SK-N-SH (cell line): ENCODE results near the gene PRKCA. TPM values are rescaled to one million over a fixed set of nuclear protein-coding genes. Genes with fewer than 3 reads are reported as not detected.

Experiments
- CTCF ChIA-PET: fragments of 300-600, 350-600 bp; formaldehyde crosslinking; extraction: SDS; loops from one replicate; lab custom pipeline; 2021; lab: Yijun Ruan, JAX
- POLR2A ChIA-PET: fragments of 350-600 bp; sonication (Branson Sonifier 250); formaldehyde crosslinking; extraction: SDS; loops from one replicate; lab custom pipeline; 2020; ENCODE audit warnings: antibody characterized with exemption, inconsistent platforms; lab: Yijun Ruan, JAX
- DNase-seq: peaks from one replicate; pipeline ENCODE4 v3.0.0; 2012
- H2AFZ ChIP-seq: fragments of 200-600 bp; sonication (generic); 2 replicates; pipeline ENCODE4 v1.8.1; 2016; ENCODE audit warnings: antibody characterized with exemption, mild to moderate bottlenecking, low read depth
- H3F3A ChIP-seq: fragments of 200-600 bp; sonication (generic); replicated peaks from 2 replicates; pipeline ENCODE3; 2016; ENCODE audit warnings: antibody characterized with exemption, mild to moderate bottlenecking; ENCODE audit not compliant: insufficient read depth
- H3K27ac ChIP-seq, 2 experiments: fragments of 200-500 bp in 1 of 2; fragments of 200-600 bp in 1 of 2; sonication (Bioruptor generic) in 1 of 2; sonication (generic), shearing (Covaris generic) in 1 of 2; 2 replicates each; pipeline versions ENCODE4 v1.5.1 to v1.6.1; 2014 to 2016; ENCODE audit warnings: low read depth in 2 of 2, inconsistent platforms in 1 of 2, low read length in 1 of 2, mild to moderate bottlenecking in 1 of 2, mixed read lengths in 1 of 2
- H3K27me3 ChIP-seq: fragments of 200-600 bp; sonication (generic), shearing (Covaris generic); 2 replicates; pipeline ENCODE4 v1.6.1; 2016; ENCODE audit warnings: mixed run types; ENCODE audit not compliant: insufficient read depth
- H3K36me3 ChIP-seq, 2 experiments: fragments of 200-500 bp in 1 of 2; fragments of 200-600 bp in 1 of 2; sonication (Bioruptor generic) in 1 of 2; sonication (generic) in 1 of 2; replicated peaks in 1 of 2; 2 replicates each; pipeline versions ENCODE3 to v1.5.1; 2014 to 2016; ENCODE audit warnings: low read length in 1 of 2, mild to moderate bottlenecking in 1 of 2; ENCODE audit not compliant: insufficient read depth in 2 of 2, control insufficient read depth in 1 of 2
- H3K4me1 ChIP-seq, 2 experiments: fragments of 200-500 bp in 1 of 2; fragments of 200-600 bp in 1 of 2; sonication (Bioruptor generic) in 1 of 2; sonication (generic), shearing (Covaris generic) in 1 of 2; 2 replicates each; pipeline versions ENCODE4 v1.5.1 to v1.6.1; 2014 to 2016; ENCODE audit warnings: low read depth in 1 of 2, low read length in 1 of 2, mixed run types in 1 of 2; ENCODE audit not compliant: insufficient read depth in 2 of 2, control insufficient read depth in 1 of 2
- H3K4me2 ChIP-seq: fragments of 200-600 bp; sonication (generic), shearing (Covaris generic); 2 replicates; pipeline ENCODE4 v1.6.1; 2017; ENCODE audit warnings: mixed run types
- H3K4me3 ChIP-seq, 2 experiments: fragments of 200-500 bp in 1 of 2; fragments of 200-600 bp in 1 of 2; sonication (Bioruptor generic) in 1 of 2; sonication (generic), shearing (Covaris generic) in 1 of 2; 2 replicates each; pipeline versions ENCODE4 v1.5.1 to v1.8.1; 2014 to 2016; ENCODE audit warnings: low read depth in 2 of 2, inconsistent platforms in 1 of 2, low read length in 1 of 2, mild to moderate bottlenecking in 1 of 2, mixed read lengths in 1 of 2, moderate library complexity in 1 of 2
- H3K79me2 ChIP-seq: fragments of 200-600 bp; sonication (generic); 2 replicates; pipeline ENCODE4 v1.8.1; 2017; ENCODE audit warnings: mild to moderate bottlenecking; ENCODE audit not compliant: insufficient read depth
- H3K9ac ChIP-seq: fragments of 200-600 bp; sonication (generic); 2 replicates; pipeline ENCODE4 v1.6.1; 2017; ENCODE audit warnings: mixed run types
- H3K9me2 ChIP-seq: fragments of 200-600 bp; sonication (generic); 2 replicates; pipeline ENCODE4 v1.6.1; 2017; ENCODE audit warnings: mixed run types
- H3K9me3 ChIP-seq: fragments of 200-600 bp; sonication (generic); 2 replicates; pipeline ENCODE4 v1.6.1; 2017; ENCODE audit warnings: mixed run types, mild to moderate bottlenecking, moderate library complexity
- H4K20me1 ChIP-seq: fragments of 200-600 bp; sonication (generic); 2 replicates; pipeline ENCODE4 v1.6.1; 2017; ENCODE audit warnings: mild to moderate bottlenecking, mixed run types; ENCODE audit not compliant: insufficient read depth
- ELF1 ChIP-seq: IDR thresholded peaks from 2 replicates; pipeline ENCODE4 v1.4.0; 2012
- EP300 ChIP-seq, 2 experiments: IDR thresholded peaks; 2 replicates each; pipeline versions ENCODE4 v1.4.0 to v1.6.1; 2012; ENCODE audit warnings: borderline replicate concordance in 1 of 2, low read depth in 1 of 2, low read length in 1 of 2
- FOSL2 ChIP-seq: IDR thresholded peaks from 2 replicates; pipeline ENCODE4 v1.4.0; 2012; ENCODE audit warnings: low read depth, mild to moderate bottlenecking, moderate library complexity, borderline replicate concordance
- FOXJ3 ChIP-seq: sonication (generic); formaldehyde crosslinking; IDR thresholded peaks from 2 replicates; pipeline ENCODE4 v1.5.1; 2020; ENCODE audit warnings: mild to moderate bottlenecking, missing genetic modification reagents
- FOXM1 ChIP-seq: IDR thresholded peaks from 2 replicates; pipeline ENCODE4 v1.4.0; 2012; ENCODE audit warnings: low read depth, mild to moderate bottlenecking
- GABPA ChIP-seq: IDR thresholded peaks from 2 replicates; pipeline ENCODE4 v1.4.0; 2012; ENCODE audit warnings: low read depth, mild to moderate bottlenecking
- GATA2 ChIP-seq: sonication (generic); formaldehyde crosslinking; IDR thresholded peaks from 2 replicates; pipeline ENCODE4 v1.5.0; 2020; ENCODE audit warnings: mild to moderate bottlenecking, missing genetic modification reagents
- JUND ChIP-seq: IDR thresholded peaks from 2 replicates; pipeline ENCODE4 v1.4.0; 2012
- MAX ChIP-seq: IDR thresholded peaks from 2 replicates; pipeline ENCODE4 v1.4.0; 2012; ENCODE audit warnings: low read depth
- MEF2A ChIP-seq: IDR thresholded peaks from 2 replicates; pipeline ENCODE4 v1.4.0; 2012; ENCODE audit warnings: low read depth, borderline replicate concordance
- NFIC ChIP-seq: IDR thresholded peaks from 2 replicates; pipeline ENCODE4 v1.4.0; 2012; ENCODE audit warnings: borderline replicate concordance
- NRF1 ChIP-seq: IDR thresholded peaks from 2 replicates; pipeline ENCODE4 v1.6.1; 2012; ENCODE audit warnings: low read depth, mild to moderate bottlenecking, low read length
- PBX3 ChIP-seq: IDR thresholded peaks from 2 replicates; pipeline ENCODE4; 2012
- POLR2AphosphoS5 ChIP-seq: IDR thresholded peaks from 2 replicates; pipeline ENCODE4 v1.6.1; 2012; ENCODE audit warnings: low read depth, low read length
- RAD21 ChIP-seq: IDR thresholded peaks from 2 replicates; pipeline ENCODE4 v1.6.1; 2012; ENCODE audit warnings: mild to moderate bottlenecking, low read length
- RCOR1 ChIP-seq: fragments of 150-350 bp; IDR thresholded peaks from 2 replicates; pipeline ENCODE4 v1.6.1; 2017; ENCODE audit warnings: antibody characterized with exemption, low read length
- RFX5 ChIP-seq: IDR thresholded peaks from 2 replicates; pipeline ENCODE4 v1.6.1; 2012; ENCODE audit warnings: mild to moderate bottlenecking, improper control_type of control experiment, low read length
- SIN3A ChIP-seq: IDR thresholded peaks from 2 replicates; pipeline ENCODE4 v1.6.1; 2012; ENCODE audit warnings: low read depth, mild to moderate bottlenecking, low read length, moderate library complexity, borderline replicate concordance
- TAF1 ChIP-seq: IDR thresholded peaks from 2 replicates; pipeline ENCODE4 v1.6.1; 2012; ENCODE audit warnings: low read depth, mild to moderate bottlenecking, low read length, moderate library complexity, borderline replicate concordance
- TCF12 ChIP-seq: IDR thresholded peaks from 2 replicates; pipeline ENCODE4 v1.4.0; 2012
- TEAD4 ChIP-seq: IDR thresholded peaks from 2 replicates; pipeline ENCODE4 v1.4.0; 2012; ENCODE audit warnings: mild to moderate bottlenecking, borderline replicate concordance; ENCODE audit not compliant: insufficient read depth
- USF1 ChIP-seq: IDR thresholded peaks from 2 replicates; pipeline ENCODE4 v1.4.0; 2012; ENCODE audit warnings: low read depth, borderline replicate concordance
- YY1 ChIP-seq: IDR thresholded peaks from 2 replicates; pipeline ENCODE4 v1.4.0; 2012; ENCODE audit warnings: low read depth, mild to moderate bottlenecking
- ZBTB33 ChIP-seq: IDR thresholded peaks from 2 replicates; pipeline ENCODE4 v1.4.0; 2012; ENCODE audit warnings: low read depth, borderline replicate concordance
- WGBS: methylation state at CpG from one replicate; pipeline ENCODE4 v1.1.6; 2017; ENCODE audit warnings: low lambda C conversion rate; 5-methylcytosine and 5-hydroxymethylcytosine counted together
- polyA plus RNA-seq, 3 experiments: library from polyadenylated mRNA; depleted of rRNA; stranded (reverse); fragments of >200 nt; gene quantifications; 2 replicates each; pipeline ENCODE4 v1.2.3, GENCODE V29; 2012

PRKCA gene
- polyA plus RNA-seq, 1 of the 3 experiments (the other 2 are of a cell fraction), result 108 TPM

- H3K4me3 ChIP-seq, result no peak overlapping the region
- TF ChIP-seq ELF1 (no peak), ZBTB33 (no peak), FOSL2 (no peak), GABPA (no peak), SIN3A (no peak)
- peaks cover 17 to 36% of the 10 kb centered on the region in 2 experiments; a peak in 3 of 4 replicates for H3K4me1 ChIP-seq
- peaks cover 95% of the 10 kb centered on the region for H3K79me2 ChIP-seq
- peak overlapping the region; percentile 11 to 81; a peak in 3 of 4 replicates for H3K27ac ChIP-seq
- H3K36me3 ChIP-seq, result peaks cover 6 to 38% of the 10 kb centered on the region in 2 experiments
- CTCF ChIA-PET, result interaction anchor here (0.7 to 1.7 kb wide), 4 partner anchors 13 to 99 kb away, joined by 3 read pairs; no protein-coding TSS in a partner anchor
- no peak for DNase-seq
- H3K9me3 ChIP-seq, result peaks cover 9% of the 10 kb centered on the region; the same call in 1 of the 2 replicates
- H3K27me3 ChIP-seq, result no peaks in the 10 kb centered on the region
- no peak overlapping the region for H2AFZ ChIP-seq
- peak overlapping the region; percentile 63 for H3K4me2 ChIP-seq
- 82% methylated on average over 14 of the region's 14 CpGs for WGBS
- peak overlapping the region; percentile 42; the same call in 1 of the 2 replicates for H3K9ac ChIP-seq
- no peaks in the 10 kb centered on the region for H3K9me2 ChIP-seq
- H4K20me1 ChIP-seq, result no peaks in the 10 kb centered on the region
- peaks cover 58% of the 10 kb centered on the region for H3F3A ChIP-seq
- POLR2A ChIA-PET, result no interaction called here
These were observed 246.4 kb downstream of the PRKCA start for GRCh38 chr17:66548659-66549310.

- no peaks in the 10 kb centered on the region for H3K9me2 ChIP-seq
- POLR2A ChIA-PET, result no interaction called here
- peak overlapping the region; percentile 42; the same call in 1 of the 2 replicates for H3K9ac ChIP-seq
- H4K20me1 ChIP-seq, result no peaks in the 10 kb centered on the region
- H3K4me3 ChIP-seq, result no peak overlapping the region
- peaks cover 9% of the 10 kb centered on the region; the same call in 1 of the 2 replicates for H3K9me3 ChIP-seq
- peaks cover 52% of the 10 kb centered on the region for H3F3A ChIP-seq
- H3K27ac ChIP-seq, result peak overlapping the region; percentile 56 to 81; a peak in 3 of 4 replicates
- peaks cover 14 to 31% of the 10 kb centered on the region in 2 experiments; a peak in 3 of 4 replicates for H3K4me1 ChIP-seq
- 6% methylated on average over 3 of the region's 3 CpGs for WGBS
- peaks cover 6 to 39% of the 10 kb centered on the region in 2 experiments for H3K36me3 ChIP-seq
- H2AFZ ChIP-seq, result no peak overlapping the region
- H3K27me3 ChIP-seq, result no peaks in the 10 kb centered on the region
- H3K4me2 ChIP-seq, result peak overlapping the region; percentile 63
- no peak for DNase-seq
- peaks cover 95% of the 10 kb centered on the region for H3K79me2 ChIP-seq
- CTCF ChIA-PET, result interaction anchor here (0.7 to 0.9 kb wide), 2 partner anchors 14 to 42 kb away, joined by 3 read pairs; no protein-coding TSS in a partner anchor
- TF ChIP-seq YY1, result no peak
- 0 out of 2 replicates have a peak, but pooled peaks have one; percentile 4 for TF ChIP-seq GABPA
- TF ChIP-seq RAD21, result 0 out of 2 replicates have a peak, but pooled peaks have one; percentile 0
- TF ChIP-seq JUND, result peak; percentile 65
- peak; percentile 36 for TF ChIP-seq MAX
- TF ChIP-seq FOXJ3 (CRISPR knock-in tag), result no peak
- TF ChIP-seq USF1, result no peak
- no peak for TF ChIP-seq RFX5
- peak; percentile 94 for TF ChIP-seq FOXM1
- peak; percentile 95 for TF ChIP-seq PBX3
- TF ChIP-seq NRF1, result no peak
- peak; percentile 96 for TF ChIP-seq TEAD4
- peak; percentile 84 for TF ChIP-seq NFIC
- TF ChIP-seq TCF12, result peak; percentile 99
- TF ChIP-seq FOSL2, result peak; percentile 32; the same call in 1 of the 2 replicates
- TF ChIP-seq SIN3A, result peak; percentile 72; the same call in 1 of the 2 replicates
- peak; percentile 77 for TF ChIP-seq POLR2AphosphoS5
- TF ChIP-seq RCOR1, result peak; percentile 44; the same call in 1 of the 2 replicates
- TF ChIP-seq GATA2 (CRISPR knock-in tag), result no peak
- TF ChIP-seq EP300 (IDR thresholded peaks at IDR 0.05; ENCODE audit: borderline replicate concordance in 1 of 2, low read depth in 1 of 2, low read length in 1 of 2), result peak; percentile 86 to 98
- peak; percentile 26; the same call in 1 of the 2 replicates for TF ChIP-seq MEF2A
- peak; percentile 47; the same call in 1 of the 2 replicates for TF ChIP-seq TAF1
These were observed 246.9 kb downstream of the PRKCA start for GRCh38 chr17:66549311-66549704.
